ENCODE results near the gene DLX4.

The DLX4 gene

DNA sequence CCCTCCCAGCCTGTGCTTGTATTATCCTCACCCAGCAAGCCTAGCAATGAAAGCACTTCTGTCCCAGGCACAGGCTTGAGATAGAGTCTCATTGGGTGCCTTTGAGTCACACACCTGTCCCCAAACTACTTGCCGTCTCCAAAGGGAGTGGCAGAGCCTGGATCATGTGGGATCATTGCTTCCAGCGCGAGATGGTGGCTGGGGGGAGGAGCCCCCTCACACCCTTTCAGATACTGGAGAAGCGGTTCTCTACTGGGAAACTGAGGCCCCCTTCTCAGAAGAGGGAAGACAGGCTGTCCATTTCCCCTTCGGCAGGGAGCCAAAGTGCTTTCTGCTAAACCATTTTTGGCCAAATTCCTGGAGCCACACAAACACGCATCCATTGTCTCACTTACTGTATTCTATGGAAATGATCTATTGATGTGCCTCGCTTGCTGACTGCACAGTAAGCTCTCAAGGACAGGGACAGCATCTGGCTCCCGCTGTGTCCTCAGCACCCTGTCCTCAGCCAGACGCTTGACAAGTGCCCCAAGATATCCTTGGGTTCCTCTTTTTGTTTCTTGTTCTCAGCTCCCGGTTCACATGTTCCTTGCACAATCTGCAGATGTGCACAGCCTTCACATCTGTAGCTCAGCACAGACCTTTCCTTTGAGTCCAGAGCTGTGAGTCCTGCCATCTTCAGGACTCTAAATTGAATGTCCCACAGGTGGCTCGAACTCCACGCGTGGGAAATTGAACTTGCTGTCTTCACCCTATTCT is 52.0 kb downstream of the DLX4 start:
- DNase-seq = no peak

DNA sequence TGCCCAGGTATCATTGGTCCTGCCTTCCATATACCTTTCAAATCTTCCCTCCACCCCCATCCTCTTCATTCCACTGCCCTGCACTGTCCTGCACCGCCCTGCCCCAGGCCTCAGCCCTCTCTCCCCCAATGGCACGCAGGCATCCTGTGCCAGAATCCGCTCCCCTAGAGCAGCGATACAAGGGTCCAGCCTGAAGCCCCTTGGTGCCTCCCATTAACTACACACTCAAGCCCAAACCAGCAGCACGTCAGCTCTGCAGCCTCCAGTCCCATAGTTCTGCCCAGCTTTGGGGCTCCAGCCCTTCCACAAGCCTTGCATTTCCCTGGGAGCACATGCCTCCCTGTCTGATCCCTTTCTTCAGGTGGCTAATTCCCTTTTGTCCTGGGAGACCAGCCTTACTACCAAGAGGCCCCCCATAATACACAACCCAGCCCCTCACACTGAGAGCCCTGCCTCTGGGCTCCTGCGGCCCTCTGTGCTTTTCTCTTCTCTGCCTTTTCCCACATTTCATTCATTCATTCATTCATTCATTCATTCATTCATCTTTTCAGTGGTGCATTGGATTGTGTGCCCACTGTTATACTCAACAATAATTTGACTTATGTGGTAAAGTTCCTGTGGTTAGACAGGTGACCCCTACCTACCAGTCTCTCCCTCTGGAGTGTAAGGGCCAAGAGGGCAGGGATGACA is 52.8 kb downstream of the DLX4 start:
- DNase-seq = no peak

DNA sequence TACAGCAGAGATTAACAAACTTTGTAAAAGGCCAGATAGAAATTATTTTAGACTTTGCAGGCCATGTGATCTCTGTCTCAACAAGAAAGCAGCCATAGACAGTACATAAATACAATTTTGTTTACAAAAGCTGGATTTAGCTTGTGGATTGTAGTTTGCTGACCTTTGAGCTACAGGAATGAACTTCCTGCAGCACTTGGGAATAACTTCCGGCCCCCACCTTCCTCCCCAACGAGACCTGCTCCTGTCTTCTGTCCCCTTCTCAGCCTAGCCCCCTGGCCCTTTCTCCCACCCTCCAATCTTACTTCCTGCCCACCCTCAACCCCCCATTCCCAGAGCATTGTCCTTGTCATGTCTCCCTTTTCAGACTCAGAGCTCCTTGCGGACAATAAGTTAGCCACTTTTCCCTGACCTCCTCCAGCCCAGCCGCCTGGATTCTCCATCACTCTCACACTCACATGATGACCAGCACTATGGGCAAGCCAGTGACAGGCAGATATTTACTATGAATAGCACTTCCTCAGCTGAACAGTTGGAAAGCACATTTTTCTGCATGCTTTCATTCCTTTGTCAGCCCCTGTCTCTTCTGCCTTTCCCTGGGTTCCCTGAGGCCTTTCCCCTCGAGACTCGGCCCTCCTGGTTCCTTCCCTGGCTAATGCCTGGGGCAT is 53.6 kb downstream of the DLX4 start:
- DNase-seq = no peak

DNA sequence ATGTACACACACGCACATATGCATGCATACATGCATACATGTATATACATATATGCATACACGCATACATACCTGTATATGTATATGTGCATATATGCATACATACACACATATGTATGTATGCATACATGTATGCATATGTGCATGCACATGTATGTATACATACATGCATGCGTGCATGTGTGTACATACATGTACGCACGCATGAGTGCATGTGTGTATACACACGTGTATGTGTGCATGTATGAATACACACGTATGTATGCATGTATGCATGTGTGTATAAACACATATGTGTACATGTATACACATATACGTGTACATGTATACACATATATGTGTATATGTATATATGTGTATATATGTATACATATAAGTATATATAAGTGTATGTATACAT is 54.5 kb downstream of the DLX4 start:
- DNase-seq = no peak
